HepG2 (cell line): Measurements from ENCODE around the gene THRB. TPM values are rescaled to one million over a fixed set of nuclear protein-coding genes. Genes with fewer than 3 reads are reported as not detected.

Experiments
- ATAC-seq: fragments of 200-7000 bp; cut with Tn5 transposase; 3 replicates; pipeline ENCODE4 v1.9.1; 2020; ENCODE audit warnings: mild to moderate bottlenecking, moderate library complexity
- BruUV-seq: library from RNA; stranded (reverse); fragments of 400-500 nt; replicated peaks from 2 replicates; lab custom pipeline; 2021; lab: Mats Ljungman, UMichigan
- CTCF ChIA-PET: fragments of 300-600 bp; formaldehyde crosslinking; extraction: SDS; loops from one replicate; lab custom pipeline; 2021; ENCODE audit warnings: low total read pairs, inconsistent platforms, low intra/inter-chr PET ratio; lab: Yijun Ruan, JAX
- POLR2A ChIA-PET: fragments of 350-600 bp; sonication (Branson Sonifier 250); formaldehyde crosslinking; loops from one replicate; lab custom pipeline; 2020; ENCODE audit warnings: antibody characterized with exemption, inconsistent platforms; lab: Yijun Ruan, JAX
- DNase-seq: peaks from one replicate; pipeline ENCODE4 v3.0.0-alpha.2; 2015; ENCODE audit warnings: low spot score
- FAIRE-seq: peaks from 3 replicates; lab custom pipeline; 2011; peaks lifted over from hg19 to GRCh38; lab: Jason Lieb, UNC
- H2AFZ ChIP-seq: one replicate; pipeline ENCODE4 v1.6.1; 2011; ENCODE audit warnings: low read length, inconsistent platforms
- H3K27ac ChIP-seq: fragments of 300-600 bp; 3 replicates; pipeline ENCODE4 v1.8.0; 2011; ENCODE audit warnings: mixed run types, mild to moderate bottlenecking, mixed read lengths, low read length, inconsistent platforms; ENCODE audit not compliant: insufficient read depth; ENCODE audit errors: extremely low read length
- H3K27me3 ChIP-seq, 2 experiments: fragments of 200-600 bp in 1 of 2; 2 replicates in 1 of 2; 3 replicates in 1 of 2; pipeline versions ENCODE4 v1.6.0 to v1.8.0; 2011; ENCODE audit warnings: low read length in 2 of 2, mild to moderate bottlenecking in 2 of 2, moderate library complexity in 2 of 2, inconsistent platforms in 1 of 2; ENCODE audit not compliant: insufficient read depth in 2 of 2, control insufficient read depth in 1 of 2
- H3K36me3 ChIP-seq, 2 experiments: fragments of 200-600 bp in 1 of 2; replicated peaks in 1 of 2; 2 replicates in 1 of 2; 3 replicates in 1 of 2; pipeline versions ENCODE4 v1.5.1 to v1.8.0; 2011; ENCODE audit warnings: low read length in 2 of 2, inconsistent platforms in 1 of 2; ENCODE audit not compliant: insufficient read depth in 2 of 2, control insufficient read depth in 1 of 2
- H3K4me1 ChIP-seq: 2 replicates; pipeline ENCODE4 v1.5.1; 2012; ENCODE audit warnings: low read length, inconsistent platforms; ENCODE audit not compliant: insufficient read depth
- H3K4me2 ChIP-seq: 2 replicates; pipeline ENCODE4 v1.6.0; 2011; ENCODE audit warnings: low read depth, low read length, inconsistent platforms
- H3K4me3 ChIP-seq, 3 experiments: fragments of 200-600 bp in 1 of 3; sonication (generic), shearing (Covaris generic) in 1 of 3; replicated peaks in 1 of 3; 2 replicates each; pipeline ENCODE4 v1.5.1; 2011 to 2016; ENCODE audit warnings: low read length in 3 of 3, inconsistent platforms in 2 of 3, low read depth in 2 of 3, mild to moderate bottlenecking in 2 of 3, control low read depth in 1 of 3, mixed read lengths in 1 of 3; ENCODE audit not compliant: insufficient read depth in 1 of 3
- H3K79me2 ChIP-seq: one replicate; pipeline ENCODE4 v1.6.1; 2011; ENCODE audit warnings: low read length, inconsistent platforms; ENCODE audit not compliant: insufficient read depth
- H3K9ac ChIP-seq: 2 replicates; pipeline ENCODE4 v1.6.0; 2011; ENCODE audit warnings: mild to moderate bottlenecking, low read depth, low read length, inconsistent platforms; ENCODE audit not compliant: insufficient read depth
- H3K9me3 ChIP-seq: 2 replicates; pipeline ENCODE4 v1.5.1; 2012; ENCODE audit warnings: mild to moderate bottlenecking, low read length
- H4K20me1 ChIP-seq: 2 replicates; pipeline ENCODE4 v1.6.0; 2011; ENCODE audit warnings: inconsistent platforms, mild to moderate bottlenecking, low read length, moderate library complexity; ENCODE audit not compliant: insufficient read depth
- BHLHE40 ChIP-seq: IDR thresholded peaks from 2 replicates; pipeline ENCODE4 v1.6.1; 2011; ENCODE audit warnings: low read length, improper control_type of control experiment
- CHD4 ChIP-seq: fragments of 200-600 bp; sonication (generic); IDR thresholded peaks from 2 replicates; pipeline ENCODE4 v1.7.0; 2017; ENCODE audit warnings: mild to moderate bottlenecking, low read length, borderline replicate concordance
- FOXJ3 ChIP-seq: sonication (generic); formaldehyde crosslinking; IDR thresholded peaks from 2 replicates; pipeline ENCODE4 v1.4.0; 2020; ENCODE audit warnings: missing genetic modification reagents, mild to moderate bottlenecking, borderline replicate concordance
- FOXK1 ChIP-seq: sonication (generic); formaldehyde crosslinking; IDR thresholded peaks from 2 replicates; pipeline ENCODE4 v1.4.0; 2020; ENCODE audit warnings: low read depth, missing genetic modification reagents, borderline replicate concordance
- GLMP ChIP-seq: sonication (generic); formaldehyde crosslinking; IDR thresholded peaks from 2 replicates; pipeline ENCODE4 v1.9.0; 2021; ENCODE audit warnings: missing genetic modification reagents, mild to moderate bottlenecking, borderline replicate concordance
- HIVEP1 ChIP-seq: sonication (generic); formaldehyde crosslinking; IDR thresholded peaks from 2 replicates; pipeline ENCODE4 v1.4.0; 2020; ENCODE audit warnings: mild to moderate bottlenecking, missing genetic modification reagents
- HNF1B ChIP-seq: sonication (generic); formaldehyde crosslinking; IDR thresholded peaks from 2 replicates; pipeline ENCODE4 v1.5.1; 2020; ENCODE audit warnings: mild to moderate bottlenecking, moderate library complexity, missing genetic modification reagents
- KDM1A ChIP-seq: IDR thresholded peaks from 2 replicates; pipeline ENCODE4 v1.6.1; 2016; ENCODE audit warnings: missing compliant biosample characterization
- KLF6 ChIP-seq: IDR thresholded peaks from 2 replicates; pipeline ENCODE4 v1.8.0; 2016; ENCODE audit warnings: missing biosample characterization, missing genetic modification reagents
- MIXL1 ChIP-seq: IDR thresholded peaks from 2 replicates; pipeline ENCODE4 v1.6.1; 2016
- NCOR1 ChIP-seq: fragments of 200-600 bp; sonication (generic); IDR thresholded peaks from 2 replicates; pipeline ENCODE4 v1.7.0; 2017; ENCODE audit warnings: antibody characterized with exemption, low read length, borderline replicate concordance
- NFIB ChIP-seq: sonication (generic); formaldehyde crosslinking; IDR thresholded peaks from 2 replicates; pipeline ENCODE4 v1.9.0; 2021; ENCODE audit warnings: missing genetic modification reagents, mild to moderate bottlenecking, borderline replicate concordance
- PHF5A ChIP-seq: IDR thresholded peaks from one replicate; pipeline ENCODE4 v1.6.1; 2018; ENCODE audit warnings: low read depth, missing genetic modification reagents; ENCODE audit not compliant: unreplicated experiment
- RBM22 ChIP-seq: fragments of 200-400 bp; formaldehyde crosslinking; optimal IDR thresholded peaks from 2 replicates; pipeline ENCODE3; 2017; ENCODE audit warnings: mild to moderate bottlenecking, low read length, moderate library complexity
- SAP130 ChIP-seq: IDR thresholded peaks from 2 replicates; pipeline ENCODE4 v1.6.1; 2016; ENCODE audit warnings: low read depth
- SMYD3 ChIP-seq: sonication (generic); formaldehyde crosslinking; IDR thresholded peaks from 2 replicates; pipeline ENCODE4 v1.8.1; 2023; ENCODE audit warnings: mild to moderate bottlenecking, missing genetic modification reagents
- TAF1 ChIP-seq: sonication (generic); formaldehyde crosslinking; IDR thresholded peaks from 2 replicates; pipeline ENCODE4 v1.4.0; 2020; ENCODE audit warnings: missing genetic modification reagents
- ZFP82 ChIP-seq: sonication (generic); formaldehyde crosslinking; IDR thresholded peaks from 2 replicates; pipeline ENCODE4 v1.5.1; 2020; ENCODE audit warnings: mild to moderate bottlenecking, missing genetic modification reagents, borderline replicate concordance
- ZFP91 ChIP-seq: sonication (generic); formaldehyde crosslinking; IDR thresholded peaks from 2 replicates; pipeline ENCODE4 v1.9.0; 2022; ENCODE audit warnings: missing genetic modification reagents, mild to moderate bottlenecking, borderline replicate concordance
- ZMYM2 ChIP-seq: sonication (generic); formaldehyde crosslinking; IDR thresholded peaks from 2 replicates; pipeline ENCODE4 v1.8.0; 2022; ENCODE audit warnings: mild to moderate bottlenecking, missing genetic modification reagents
- ZNF124 ChIP-seq: sonication (generic); formaldehyde crosslinking; IDR thresholded peaks from 2 replicates; pipeline ENCODE4 v1.4.0; 2020; ENCODE audit warnings: missing genetic modification reagents
- ZNF781 ChIP-seq: sonication (generic); formaldehyde crosslinking; IDR thresholded peaks from 2 replicates; pipeline ENCODE4 v1.5.1; 2020; ENCODE audit warnings: borderline replicate concordance, mild to moderate bottlenecking, missing genetic modification reagents; ENCODE audit errors: not compliant biosample characterization
- WGBS: methylation state at CpG from one replicate; pipeline ENCODE4 v1.1.6; 2017; ENCODE audit warnings: low lambda C conversion rate; 5-methylcytosine and 5-hydroxymethylcytosine counted together
- in situ Hi-C: cut with HindIII; loops from 2 replicates; pipeline ENCODE4 v1.10.0; 2017; ENCODE audit warnings: low pct_unique_long_range_greater_than_20kb; ENCODE audit not compliant: extremely low pct_ligation_motif_present
- intact Hi-C: fragments of 100-400 bp; cut with micrococcal nuclease; formaldehyde crosslinking; loops from one replicate; pipeline ENCODE4 v1.10.0; 2022; ENCODE audit not compliant: unreplicated experiment
- polyA plus RNA-seq, 8 experiments: library from polyadenylated mRNA; depleted of rRNA in 3 of 8; stranded (reverse) in 7 of 8; unstranded in 1 of 8; fragments of >200 nt; fragmentation: Illumina TruSeq in 4 of 8; extraction: Trizol in 4 of 8; gene quantifications; 2 replicates each; pipeline versions ENCODE4 v1.2.1 to v1.2.3, GENCODE V29; 2011 to 2016; ENCODE audit warnings: low read depth in 4 of 8, missing spikeins in 1 of 8, mixed read lengths in 1 of 8; ENCODE audit not compliant: insufficient read depth in 1 of 8
- total RNA-seq, 5 experiments: library from RNA; depleted of rRNA; stranded (reverse); fragments of >200 nt; fragmentation: Illumina TruSeq; extraction: Trizol; gene quantifications; 2 replicates each; pipeline ENCODE4 v1.2.3, GENCODE V29; 2016; ENCODE audit warnings: low read depth in 1 of 5

The THRB gene
- total and polyA plus RNA-seq, 2 of the 13 experiments (the other 11 are each of a cell fraction or from before 2014, with no cell fraction given): 4.7 to 22.7 TPM

- TF ChIP-seq SAP130 (peak; percentile 83), FOXK1 (peak; percentile 40; the same call in 1 of the 2 replicates), TAF1 (no peak), PHF5A (CRISPR knock-in tag) (no peak), RBM22 (no peak), HNF1B (CRISPR knock-in tag) (no peak; the same call in 1 of the 2 replicates), KLF6 (no peak), FOXJ3 (CRISPR knock-in tag) (peak; percentile 38; the same call in 1 of the 2 replicates)
- TF ChIP-seq, all 625 proteins: peak for 88
Observed at GRCh38 chr3:24365168-24365567, 129.5 kb downstream of the THRB start (continued).

- no peak overlapping the region for H3K9ac ChIP-seq
- H3K36me3 ChIP-seq: no peaks in the 10 kb centered on the region
- intact Hi-C loops (no loop called here), in situ Hi-C loops (loop anchor here (10.0 kb wide), 1 partner anchor 130 kb away; the partner anchor contains the start of gene THRB)
- H3K9me3 ChIP-seq: no peaks in the 10 kb centered on the region
- POLR2A ChIA-PET: interaction anchor here (1.9 to 4.6 kb wide), 3 partner anchors 9 to 131 kb away, joined by 6 to 41 read pairs (median 25); partner anchors contain the start of gene THRB
- H3K79me2 ChIP-seq: peaks cover 31% of the 10 kb centered on the region
- H3K27me3 ChIP-seq: no peaks in the 10 kb centered on the region
- no peak for FAIRE-seq
- no peak overlapping the region for H2AFZ ChIP-seq
- DNase-seq: no peak
- H3K27ac ChIP-seq: peak overlapping the region; percentile 82
- no peaks in the 10 kb centered on the region for H4K20me1 ChIP-seq
- no peak overlapping the region; the same call in 1 of the 2 replicates for H3K4me2 ChIP-seq
- WGBS: 97% methylated on average over 1 of the region's 1 CpG
- no peak for ATAC-seq
- H3K4me3 ChIP-seq: no peak overlapping the region
- CTCF ChIA-PET: no interaction called here
- peaks cover 86% of the 10 kb centered on the region for H3K4me1 ChIP-seq
- BruUV-seq: no TSS peak
- TF ChIP-seq NFIB (no peak), GLMP (no peak), ZNF781 (CRISPR knock-in tag) (no peak), ZNF124 (no peak), CHD4 (peak; percentile 74; the same call in 1 of the 2 replicates), ZMYM2 (no peak), HIVEP1 (CRISPR knock-in tag) (no peak), KDM1A (CRISPR knock-in tag) (peak; percentile 83), NCOR1 (0 out of 2 replicates have a peak, but pooled peaks have one; percentile 9), ZFP82 (CRISPR knock-in tag) (no peak), ZFP91 (CRISPR knock-in tag) (no peak), SMYD3 (CRISPR knock-in tag) (no peak), MIXL1 (CRISPR knock-in tag) (no peak), BHLHE40 (no peak)
Observed at GRCh38 chr3:24364359-24364758, 130.3 kb downstream of the THRB start.
